ENCODE data around the gene ACAP3.

Gene ACAP3

GRCh38 chr1:1341549-1342021, 33.9 kb upstream of the ACAP3 start:
- H3K4me2 ChIP-seq: 0 out of 22 replicates have a peak overlapping the region, but pooled peaks of 1 of the 11 experiments have one; percentile 96
- no peak overlapping the region for H3K4me3 ChIP-seq
- TF ChIP-seq Cebpa-rat (IDR thresholded peaks at IDR 0.05): no peak
- no peaks in the 10 kb centered on the region for H3K27me3 ChIP-seq
- no peak overlapping the region for H3K9ac ChIP-seq
- H3K9me3 ChIP-seq (replicated peaks in 1 of 11): no peaks in the 10 kb centered on the region
- peaks cover 50 to 86% (median 63%) of the 10 kb centered on the region in 11 experiments; a peak in 21 of 22 replicates for H4K20me1 ChIP-seq
- peaks cover 6 to 52% (median 34%) of the 10 kb centered on the region in 11 experiments; a peak in 20 of 22 replicates for H3K36me3 ChIP-seq
- no peak overlapping the region for H3K27ac ChIP-seq
- peaks cover 36 to 48% (median 46%) of the 10 kb centered on the region in 10 experiments for H3K4me1 ChIP-seq

GRCh38 chr1:1340791-1341548, 33.2 kb upstream of the ACAP3 start:
- Histone ChIP-seq H3K4me2 (no peak overlapping the region), H3K27ac (no peak overlapping the region), H3K9ac (no peak overlapping the region), H3K27me3 (no peaks in the 10 kb centered on the region), H3K4me1 (peaks cover 29 to 41% (median 40%) of the 10 kb centered on the region in 10 experiments), H3K9me3 (replicated peaks in 1 of 11) (no peaks in the 10 kb centered on the region), H3K36me3 (peaks cover 6 to 58% (median 39%) of the 10 kb centered on the region in 11 experiments; a peak in 20 of 22 replicates), H3K4me3 (no peak overlapping the region), H4K20me1 (peaks cover 44 to 86% (median 57%) of the 10 kb centered on the region in 11 experiments; a peak in 21 of 22 replicates)
- no peak for TF ChIP-seq Cebpa-rat (IDR thresholded peaks at IDR 0.05)

- peaks cover 22 to 34% (median 32%) of the 10 kb centered on the region in 10 experiments for H3K4me1 ChIP-seq
- no peak overlapping the region for H3K9ac ChIP-seq
Observed at GRCh38 chr1:1340185-1340584, 32.5 kb upstream of the ACAP3 start.

GRCh38 chr1:1338278-1338677, 30.5 kb upstream of the ACAP3 start:
- Histone ChIP-seq H3K4me2 (no peak overlapping the region), H3K4me3 (no peak overlapping the region), H3K27me3 (no peaks in the 10 kb centered on the region), H4K20me1 (peaks cover 21 to 86% (median 45%) of the 10 kb centered on the region in 11 experiments; a peak in 21 of 22 replicates), H3K9me3 (replicated peaks in 1 of 11) (no peaks in the 10 kb centered on the region), H3K36me3 (peaks cover 6 to 67% (median 48%) of the 10 kb centered on the region in 11 experiments; a peak in 20 of 22 replicates), H3K4me1 (peaks cover 12 to 15% (median 13%) of the 10 kb centered on the region in 10 experiments; a peak in 19 of 20 replicates), H3K27ac (no peak overlapping the region), H3K9ac (no peak overlapping the region)
- no peak for TF ChIP-seq Cebpa-rat (IDR thresholded peaks at IDR 0.05)

More at GRCh38 chr1:1340185-1340584, 32.5 kb upstream of the ACAP3 start:
- no peaks in the 10 kb centered on the region for H3K27me3 ChIP-seq
- no peak overlapping the region for H3K4me3 ChIP-seq
- TF ChIP-seq Cebpa-rat (IDR thresholded peaks at IDR 0.05): no peak
- H4K20me1 ChIP-seq: peaks cover 40 to 86% (median 56%) of the 10 kb centered on the region in 11 experiments; a peak in 21 of 22 replicates
- no peaks in the 10 kb centered on the region for H3K9me3 ChIP-seq (replicated peaks in 1 of 11)
- H3K27ac ChIP-seq: no peak overlapping the region
- H3K4me2 ChIP-seq: no peak overlapping the region
- peaks cover 6 to 66% (median 45%) of the 10 kb centered on the region in 11 experiments; a peak in 20 of 22 replicates for H3K36me3 ChIP-seq

- Histone ChIP-seq H3K27ac (no peak overlapping the region), H4K20me1 (peaks cover 16 to 86% (median 40%) of the 10 kb centered on the region in 11 experiments; a peak in 20 of 22 replicates), H3K4me2 (no peak overlapping the region), H3K36me3 (peaks cover 6 to 67% (median 48%) of the 10 kb centered on the region in 11 experiments; a peak in 20 of 22 replicates), H3K4me3 (no peak overlapping the region), H3K9ac (no peak overlapping the region), H3K27me3 (no peaks in the 10 kb centered on the region), H3K4me1 (peaks cover 7 to 9% (median 8%) of the 10 kb centered on the region in 10 experiments; a peak in 19 of 20 replicates), H3K9me3 (replicated peaks in 1 of 11) (no peaks in the 10 kb centered on the region)
- TF ChIP-seq Cebpa-rat (IDR thresholded peaks at IDR 0.05): no peak
Observed at GRCh38 chr1:1337793-1338147, 30.0 kb upstream of the ACAP3 start.

DNA sequence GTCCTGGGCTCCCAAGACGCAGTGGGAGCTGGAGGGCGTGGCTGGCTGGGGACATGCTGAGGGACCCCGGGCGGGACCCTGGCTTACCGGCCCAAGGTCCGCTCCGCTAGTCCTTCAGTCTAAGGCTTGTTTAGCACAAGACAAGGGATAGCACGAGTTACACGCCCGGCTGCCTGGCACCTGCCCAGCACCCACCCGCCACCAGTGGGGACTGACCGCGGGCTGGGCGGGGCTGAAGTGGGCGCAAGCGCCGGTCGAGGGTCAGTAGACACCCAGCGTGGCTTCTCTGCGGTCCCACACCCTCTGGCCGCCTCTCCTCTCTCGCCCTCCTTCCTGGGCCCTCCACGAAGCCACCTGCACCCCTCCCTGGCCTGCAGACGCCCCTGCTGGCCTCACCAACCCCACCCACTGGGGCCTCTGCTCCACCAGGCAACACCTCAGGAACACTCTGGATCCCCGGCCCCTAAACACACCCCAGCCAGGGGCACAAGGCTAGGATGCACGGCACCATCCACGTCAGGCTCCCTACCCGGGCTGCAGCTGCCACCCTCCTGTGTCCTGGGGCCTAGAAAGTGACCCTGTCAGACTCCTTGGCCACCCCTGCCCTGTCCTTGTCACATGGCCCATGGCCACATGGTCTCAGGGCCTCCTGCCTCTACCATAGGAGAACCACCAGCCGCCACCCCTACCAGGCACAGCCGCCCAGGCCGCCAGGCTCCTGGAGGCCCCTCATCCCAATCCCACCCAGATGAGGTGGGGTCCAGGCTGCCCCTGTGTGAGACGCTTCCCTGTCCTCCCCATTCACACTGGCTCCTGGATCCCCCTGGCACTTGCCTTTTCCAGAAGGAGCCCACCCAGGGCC, 29.4 kb upstream of the ACAP3 start:
- TF ChIP-seq Cebpa-rat (IDR thresholded peaks at IDR 0.05): no peak
- H4K20me1 ChIP-seq: peaks cover 11 to 86% (median 34%) of the 10 kb centered on the region in 11 experiments; a peak in 20 of 22 replicates
- no peaks in the 10 kb centered on the region for H3K27me3 ChIP-seq
- H3K4me3 ChIP-seq: no peak overlapping the region
- H3K9ac ChIP-seq: no peak overlapping the region
- H3K4me2 ChIP-seq: no peak overlapping the region
- peaks cover under 1 to 3% (median 2%) of the 10 kb centered on the region in 10 experiments; a peak in 17 of 20 replicates for H3K4me1 ChIP-seq
- H3K9me3 ChIP-seq (replicated peaks in 1 of 11): no peaks in the 10 kb centered on the region
- no peak overlapping the region for H3K27ac ChIP-seq
- H3K36me3 ChIP-seq: peaks cover 6 to 67% (median 48%) of the 10 kb centered on the region in 11 experiments; a peak in 20 of 22 replicates

- H4K20me1 ChIP-seq: peaks cover 5 to 84% (median 27%) of the 10 kb centered on the region in 11 experiments; a peak in 17 of 22 replicates
- H3K4me1 ChIP-seq: no peaks in the 10 kb centered on the region
- H3K4me3 ChIP-seq: no peak overlapping the region
- no peaks in the 10 kb centered on the region for H3K9me3 ChIP-seq (replicated peaks in 1 of 11)
- peaks cover 6 to 61% (median 43%) of the 10 kb centered on the region in 11 experiments; a peak in 20 of 22 replicates for H3K36me3 ChIP-seq
- H3K27me3 ChIP-seq: no peaks in the 10 kb centered on the region
- H3K9ac ChIP-seq: no peak overlapping the region
- no peak overlapping the region for H3K4me2 ChIP-seq
- no peak for TF ChIP-seq Cebpa-rat (IDR thresholded peaks at IDR 0.05)
- no peak overlapping the region for H3K27ac ChIP-seq
Observed at GRCh38 chr1:1336446-1336845, 28.7 kb upstream of the ACAP3 start.

- Histone ChIP-seq H3K9me3 (replicated peaks in 1 of 11) (no peaks in the 10 kb centered on the region), H3K27me3 (no peaks in the 10 kb centered on the region), H3K27ac (no peak overlapping the region), H3K36me3 (peaks cover 6 to 54% (median 37%) of the 10 kb centered on the region in 11 experiments; a peak in 20 of 22 replicates), H3K9ac (no peak overlapping the region), H3K4me1 (peaks cover 0 to 5% (median under 1%) of the 10 kb centered on the region in 10 experiments; a peak in 6 of 20 replicates), H3K4me2 (no peak overlapping the region), H3K4me3 (no peak overlapping the region), H4K20me1 (peaks cover 0 to 84% (median 27%) of the 10 kb centered on the region in 11 experiments; a peak in 14 of 22 replicates)
- TF ChIP-seq Cebpa-rat (IDR thresholded peaks at IDR 0.05): no peak
Observed at GRCh38 chr1:1335792-1336248, 28.1 kb upstream of the ACAP3 start.

Measured in BLaER1 treated with 17β-estradiol and CSF1 and Interleukin-3, amounts not matched to agents 10 nM and 100 nM (cell line).